Upper lobe of left lung (tissue), 6 donors: ENCODE data around the gene SOX13. TPM values are rescaled to one million over a fixed set of nuclear protein-coding genes. Genes with fewer than 3 reads are reported as not detected.

Experiments
- ATAC-seq, 2 donors: fragments of 200-7000 bp; cut with Tn5 transposase; one replicate each; pipeline ENCODE4 v1.9.1; 2022; ENCODE audit warnings: mild to moderate bottlenecking in 2 of 2, moderate library complexity in 2 of 2; ENCODE audit not compliant: low FRiP score in 2 of 2
- DNase-seq, 2 donors: peaks; one replicate each; pipeline ENCODE4 v3.0.0-alpha.2; 2019 to 2020
- H3K27ac ChIP-seq, 4 donors: fragments of 200-600 bp; sonication (generic); one replicate each; pipeline ENCODE4 v1.5.1; 2016 to 2019
- H3K27me3 ChIP-seq, 4 donors: fragments of 200-600 bp; sonication (generic); one replicate each; pipeline ENCODE4 v1.5.1; 2017 to 2019
- H3K36me3 ChIP-seq, 4 donors: fragments of 200-600 bp; sonication (generic); one replicate each; pipeline ENCODE4 v1.5.1; 2016 to 2019
- H3K4me1 ChIP-seq, 4 donors: fragments of 200-600 bp; sonication (generic); one replicate each; pipeline ENCODE4 v1.5.1; 2018 to 2019
- H3K4me3 ChIP-seq, 4 donors: fragments of 200-600 bp; sonication (generic); one replicate each; pipeline ENCODE4 v1.5.1; 2017 to 2019; ENCODE audit warnings: mild to moderate bottlenecking in 2 of 4, moderate library complexity in 1 of 4
- H3K9me3 ChIP-seq, 4 donors: fragments of 200-600 bp; sonication (generic); one replicate each; pipeline ENCODE4 v1.5.1; 2018 to 2019
- EP300 ChIP-seq, 4 donors: sonication (generic); formaldehyde crosslinking; IDR thresholded peaks; one replicate each; pipeline ENCODE4 v1.5.1; 2017; ENCODE audit warnings: antibody characterized with exemption in 4 of 4, control low read depth in 2 of 4
- POLR2A ChIP-seq, 4 donors: fragments of 450-650 bp; IDR thresholded peaks; one replicate each; pipeline ENCODE4 v1.5.1; 2016 to 2017; ENCODE audit warnings: antibody characterized with exemption in 4 of 4, mild to moderate bottlenecking in 2 of 4
- POLR2AphosphoS5 ChIP-seq, 2 donors: sonication (generic); formaldehyde crosslinking; IDR thresholded peaks; one replicate each; pipeline ENCODE4 v1.5.1; 2017; ENCODE audit warnings: antibody characterized with exemption in 2 of 2
- whole genome bisulfite sequencing, 2 donors: methylation state at CpG; one replicate each; pipeline ENCODE4 v1.1.5; 2017 to 2018; 5-methylcytosine and 5-hydroxymethylcytosine counted together
- total RNA-seq, 6 donors: library from RNA; depleted of rRNA in 4 of 6; stranded (reverse); fragments of >200 nt in 4 of 6; gene quantifications; one replicate each; pipeline versions ENCODE4 v1.1.0 to v1.2.1, GENCODE V29; 2016 to 2021
- TF ChIP-seq, protein P1 (sequence below), 6 experiments: fragments of 450-650 bp in 4 of 6; fragments of 200-600 bp in 2 of 6; sonication (generic) in 2 of 6; IDR thresholded peaks; one replicate each; pipeline ENCODE4 v1.5.1; 2016 to 2019; ENCODE audit warnings: antibody characterized with exemption in 6 of 6
- donor health status: DM: no; HTN: no; CAD: no; lungs with moderate emphysema.
- donor health status: DM: no; HTN: yes; CAD: no; lungs with severe emphysema.

The SOX13 gene
- total RNA-seq, 6 donors from 2014 or later = 33.8 to 76.5 (median 63.9) TPM

GRCh38 chr1:204081791-204082513, 9.0 kb downstream of the SOX13 start:
- Histone ChIP-seq H3K4me3 (peak overlapping the region in 2 of 4 donors; percentile 0 to 7), H3K27me3 (no peaks in the 10 kb centered on the region), H3K27ac (peak overlapping the region; percentile 82 to 92 (median 92)), H3K9me3 (no peaks in the 10 kb centered on the region), H3K36me3 (no peaks in the 10 kb centered on the region), H3K4me1 (peaks cover 94 to 99% (median 95%) of the 10 kb centered on the region in 4 donors)
- WGBS, 2 donors = 68 to 70% methylated on average over 7 to 8 of the region's 8 CpGs
- no peak for ATAC-seq
- peak in 1 of 2 donors; percentile 21 for DNase-seq
- TF ChIP-seq POLR2AphosphoS5 (IDR thresholded peaks at IDR 0.05) (no peak), EP300 (IDR thresholded peaks at IDR 0.05) (no peak), POLR2A (IDR thresholded peaks at IDR 0.05) (no peak)
- TF ChIP-seq, protein P1, sequence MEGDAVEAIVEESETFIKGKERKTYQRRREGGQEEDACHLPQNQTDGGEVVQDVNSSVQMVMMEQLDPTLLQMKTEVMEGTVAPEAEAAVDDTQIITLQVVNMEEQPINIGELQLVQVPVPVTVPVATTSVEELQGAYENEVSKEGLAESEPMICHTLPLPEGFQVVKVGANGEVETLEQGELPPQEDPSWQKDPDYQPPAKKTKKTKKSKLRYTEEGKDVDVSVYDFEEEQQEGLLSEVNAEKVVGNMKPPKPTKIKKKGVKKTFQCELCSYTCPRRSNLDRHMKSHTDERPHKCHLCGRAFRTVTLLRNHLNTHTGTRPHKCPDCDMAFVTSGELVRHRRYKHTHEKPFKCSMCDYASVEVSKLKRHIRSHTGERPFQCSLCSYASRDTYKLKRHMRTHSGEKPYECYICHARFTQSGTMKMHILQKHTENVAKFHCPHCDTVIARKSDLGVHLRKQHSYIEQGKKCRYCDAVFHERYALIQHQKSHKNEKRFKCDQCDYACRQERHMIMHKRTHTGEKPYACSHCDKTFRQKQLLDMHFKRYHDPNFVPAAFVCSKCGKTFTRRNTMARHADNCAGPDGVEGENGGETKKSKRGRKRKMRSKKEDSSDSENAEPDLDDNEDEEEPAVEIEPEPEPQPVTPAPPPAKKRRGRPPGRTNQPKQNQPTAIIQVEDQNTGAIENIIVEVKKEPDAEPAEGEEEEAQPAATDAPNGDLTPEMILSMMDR (IDR thresholded peaks at IDR 0.05) = no peak

GRCh38 chr1:204083491-204083890, 10.6 kb downstream of the SOX13 start:
- ATAC-seq = no peak
- WGBS, 2 donors = 72 to 87% methylated on average over 7 of the region's 7 CpGs

DNA sequence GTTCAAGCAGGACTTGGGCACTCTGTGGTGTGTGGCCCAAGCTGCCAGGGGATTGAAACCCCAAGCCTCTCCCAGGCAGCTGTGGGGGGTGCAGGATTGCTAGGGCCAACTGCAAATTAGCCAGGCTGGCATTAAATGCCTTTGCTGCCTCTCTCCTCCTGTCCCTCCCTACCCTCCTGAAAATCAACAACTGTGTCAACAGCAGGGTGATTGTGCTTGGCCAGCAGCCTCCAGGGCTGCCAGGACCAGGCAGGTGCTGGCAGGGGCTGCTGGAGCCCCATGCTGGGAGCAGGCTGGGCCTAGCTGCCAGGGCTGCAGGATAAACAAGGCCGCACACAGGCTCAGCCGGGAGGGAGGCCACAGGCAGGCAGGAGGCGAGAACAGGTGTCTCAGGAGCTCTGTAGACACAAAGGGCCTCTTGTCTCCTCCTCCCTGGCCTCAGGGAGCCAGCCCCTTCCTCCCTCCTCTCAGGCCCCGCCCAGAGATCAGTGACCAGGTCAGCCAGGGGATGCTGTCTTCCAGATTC, 11.4 kb downstream of the SOX13 start:
- TF ChIP-seq, protein P1 (IDR thresholded peaks at IDR 0.05) = no peak
- peak in 1 of 2 donors; percentile 22 for TF ChIP-seq POLR2AphosphoS5 (IDR thresholded peaks at IDR 0.05)
- TF ChIP-seq POLR2A (IDR thresholded peaks at IDR 0.05) = peak in 1 of 4 donors; percentile 36
- 43 to 61% methylated on average over 1 to 3 of the region's 4 CpGs for WGBS, 2 donors
- Histone ChIP-seq H3K4me3 (no peak overlapping the region), H3K4me1 (peaks cover 92 to 98% (median 94%) of the 10 kb centered on the region in 4 donors), H3K27ac (peak overlapping the region; percentile 82 to 92 (median 92)), H3K9me3 (no peaks in the 10 kb centered on the region), H3K27me3 (no peaks in the 10 kb centered on the region), H3K36me3 (no peaks in the 10 kb centered on the region)
- ATAC-seq (peak; percentile 2 to 16), DNase-seq (peak; percentile 77 to 82)

More at GRCh38 chr1:204083491-204083890, 10.6 kb downstream of the SOX13 start:
- H3K36me3 ChIP-seq = no peaks in the 10 kb centered on the region
- H3K4me1 ChIP-seq = peaks cover 93 to 100% (median 97%) of the 10 kb centered on the region in 4 donors
- H3K27me3 ChIP-seq = no peaks in the 10 kb centered on the region
- DNase-seq = no peak
- no peaks in the 10 kb centered on the region for H3K9me3 ChIP-seq
- no peak overlapping the region for H3K4me3 ChIP-seq
- TF ChIP-seq POLR2AphosphoS5 (IDR thresholded peaks at IDR 0.05) (no peak), POLR2A (IDR thresholded peaks at IDR 0.05) (no peak), EP300 (IDR thresholded peaks at IDR 0.05) (no peak)
- TF ChIP-seq, protein P1 (IDR thresholded peaks at IDR 0.05) = no peak
- peak overlapping the region; percentile 82 to 92 (median 92) for H3K27ac ChIP-seq

- Histone ChIP-seq H3K36me3 (no peaks in the 10 kb centered on the region), H3K9me3 (no peaks in the 10 kb centered on the region), H3K4me1 (peaks cover 92 to 96% (median 94%) of the 10 kb centered on the region in 4 donors), H3K27me3 (no peaks in the 10 kb centered on the region), H3K4me3 (no peak overlapping the region), H3K27ac (peak overlapping the region; percentile 77 to 92 (median 90))
- WGBS, 2 donors = 61 to 63% methylated on average over 7 of the region's 7 CpGs
- ATAC-seq = no peak
- DNase-seq = no peak
- peak in 1 of 2 donors; percentile 10 for TF ChIP-seq POLR2AphosphoS5 (IDR thresholded peaks at IDR 0.05)
- TF ChIP-seq, protein P1 (IDR thresholded peaks at IDR 0.05) = no peak
Observed at GRCh38 chr1:204085876-204086275, 13.0 kb downstream of the SOX13 start.
